GM21619 (cell line): ENCODE measurements around the gene LYRM4.
"Not testable (repeated sequence)": the region's sequence is repeated elsewhere in the genome, so short reads cannot be mapped to it uniquely, and the experiment has no call there.

ENCODE experiments used
- ATAC-seq: cut with Tn5 transposase; IDR thresholded peaks from one replicate; pipeline ENCODE4 v1.9.1; 2021; ENCODE audit not compliant: unreplicated experiment

The LYRM4 gene

GRCh38 chr6:5083813-5084359 lies 176.9 kb downstream of the LYRM4 start:
- no peak for ATAC-seq

- ATAC-seq = no peak
Measured at GRCh38 chr6:5083307-5083583, 177.5 kb downstream of the LYRM4 start.

GRCh38 chr6:5082487-5083306 lies 178.1 kb downstream of the LYRM4 start:
- no peak for ATAC-seq

- ATAC-seq = no peak
Measured at GRCh38 chr6:5081955-5082354, 178.8 kb downstream of the LYRM4 start.

GRCh38 chr6:5081182-5081581 lies 179.6 kb downstream of the LYRM4 start:
- ATAC-seq = no peak

- ATAC-seq = no peak
Measured at GRCh38 chr6:5080574-5080973, 180.2 kb downstream of the LYRM4 start.

GRCh38 chr6:5079692-5080091 lies 181.1 kb downstream of the LYRM4 start:
- no peak for ATAC-seq

GRCh38 chr6:5078121-5078669 lies 182.6 kb downstream of the LYRM4 start:
- ATAC-seq = peak; percentile 79

- ATAC-seq = no peak
Measured at GRCh38 chr6:5076931-5077330, 183.8 kb downstream of the LYRM4 start.

- ATAC-seq = no peak
Measured at GRCh38 chr6:5073992-5074391, 186.8 kb downstream of the LYRM4 start.

- no peak for ATAC-seq
Measured at GRCh38 chr6:5072440-5072839, 188.3 kb downstream of the LYRM4 start.

GRCh38 chr6:5071216-5071615 lies 189.5 kb downstream of the LYRM4 start:
- ATAC-seq = no peak

- ATAC-seq = no peak
Measured at GRCh38 chr6:5068153-5068751, 192.5 kb downstream of the LYRM4 start.

- ATAC-seq = no peak
Measured at GRCh38 chr6:5067305-5067704, 193.4 kb downstream of the LYRM4 start.

GRCh38 chr6:5066456-5067093 lies 194.2 kb downstream of the LYRM4 start:
- ATAC-seq = no peak

- ATAC-seq = no peak
Measured at GRCh38 chr6:5063617-5064016, 197.1 kb downstream of the LYRM4 start.

- no peak for ATAC-seq
Measured at GRCh38 chr6:5061152-5061551, 199.6 kb downstream of the LYRM4 start.

GRCh38 chr6:5060439-5060838 lies 200.3 kb downstream of the LYRM4 start:
- ATAC-seq = not testable (repeated sequence)

GRCh38 chr6:5059036-5059896 lies 201.5 kb downstream of the LYRM4 start:
- ATAC-seq = no peak
